Measurements from ENCODE around the gene SPEF1. TPM values are rescaled to one million over a fixed set of nuclear protein-coding genes. Genes with fewer than 3 reads are reported as not detected.

SPEF1 gene
- total and polyA plus RNA-seq, 2 of the 13 experiments (the other 11 are each of a cell fraction or from before 2014, with no cell fraction given), result 0.11 to 0.27 TPM

DNA sequence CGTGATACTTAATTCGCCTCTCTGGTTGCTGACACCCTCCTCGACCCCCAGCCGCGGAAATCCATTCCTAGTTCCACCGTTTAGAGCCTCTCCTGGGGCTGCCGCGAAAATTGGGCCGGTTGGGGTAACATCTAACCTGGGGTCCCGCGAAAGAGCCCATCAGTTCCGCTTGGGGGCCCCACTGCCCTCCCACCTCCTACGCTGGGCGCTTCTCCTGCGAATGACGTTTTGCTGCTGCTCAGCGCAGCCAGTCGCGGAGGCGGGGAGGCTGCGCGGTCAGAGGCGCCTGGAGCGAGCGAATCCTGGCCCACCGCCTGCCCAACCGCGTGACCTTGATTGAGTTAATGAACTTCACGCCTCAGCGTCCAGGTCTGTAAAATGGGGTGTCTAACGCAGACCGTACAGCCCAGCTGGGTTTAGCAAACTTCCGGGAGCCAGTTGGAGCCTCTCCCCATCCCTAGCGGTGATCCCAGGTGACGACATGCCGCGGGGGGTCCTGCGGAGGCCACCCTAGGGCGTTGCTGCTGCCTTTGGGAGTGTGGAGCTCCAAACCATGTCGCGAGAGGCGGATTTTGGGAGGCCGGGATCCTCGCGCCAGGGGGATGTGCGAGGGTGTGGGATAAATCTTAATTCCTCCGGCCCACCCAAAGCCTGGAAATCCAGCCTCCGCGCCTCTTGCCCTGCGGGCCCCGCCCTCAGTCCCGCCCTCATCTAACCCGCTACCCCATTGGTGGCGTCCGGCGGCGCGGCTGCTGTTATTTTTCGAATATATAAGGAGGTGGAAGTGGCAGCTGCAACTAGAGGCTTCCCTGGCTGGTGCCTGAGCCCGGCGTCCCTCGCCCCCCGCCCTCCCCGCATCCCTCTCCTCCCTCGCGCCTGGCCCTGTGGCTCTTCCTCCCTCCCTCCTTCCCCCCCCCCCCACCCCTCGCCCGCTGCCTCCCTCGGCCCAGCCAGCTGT, 14.5 kb upstream of the SPEF1 start, which contains the start of gene CDC25B (continued):
- TF ChIP-seq ZNF264 (CRISPR knock-in tag; IDR thresholded peaks at IDR 0.05), result no peak
- TF ChIP-seq NONO (IDR thresholded peaks at IDR 0.05), result no peak
- peak; percentile 53; the same call in 1 of the 2 replicates for TF ChIP-seq NONO (CRISPR knock-in tag; conservative IDR thresholded peaks at IDR 0.05)
- TF ChIP-seq KAT7 (CRISPR knock-in tag; IDR thresholded peaks at IDR 0.05; ENCODE audit: borderline replicate concordance), result no peak
- no peak for TF ChIP-seq SMARCE1 (IDR thresholded peaks at IDR 0.05; ENCODE audit: borderline replicate concordance)
- no peak; the same call in none of the 2 replicates for TF ChIP-seq PHF20 (CRISPR knock-in tag; IDR thresholded peaks at IDR 0.05)
- TF ChIP-seq ZNF572 (CRISPR knock-in tag; IDR thresholded peaks at IDR 0.05), result peak; percentile 67; the same call in 1 of the 2 replicates
- TF ChIP-seq, protein P1, sequence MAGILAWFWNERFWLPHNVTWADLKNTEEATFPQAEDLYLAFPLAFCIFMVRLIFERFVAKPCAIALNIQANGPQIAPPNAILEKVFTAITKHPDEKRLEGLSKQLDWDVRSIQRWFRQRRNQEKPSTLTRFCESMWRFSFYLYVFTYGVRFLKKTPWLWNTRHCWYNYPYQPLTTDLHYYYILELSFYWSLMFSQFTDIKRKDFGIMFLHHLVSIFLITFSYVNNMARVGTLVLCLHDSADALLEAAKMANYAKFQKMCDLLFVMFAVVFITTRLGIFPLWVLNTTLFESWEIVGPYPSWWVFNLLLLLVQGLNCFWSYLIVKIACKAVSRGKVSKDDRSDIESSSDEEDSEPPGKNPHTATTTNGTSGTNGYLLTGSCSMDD (CRISPR knock-in tag; IDR thresholded peaks at IDR 0.05), result no peak
- TF ChIP-seq, protein P2, sequence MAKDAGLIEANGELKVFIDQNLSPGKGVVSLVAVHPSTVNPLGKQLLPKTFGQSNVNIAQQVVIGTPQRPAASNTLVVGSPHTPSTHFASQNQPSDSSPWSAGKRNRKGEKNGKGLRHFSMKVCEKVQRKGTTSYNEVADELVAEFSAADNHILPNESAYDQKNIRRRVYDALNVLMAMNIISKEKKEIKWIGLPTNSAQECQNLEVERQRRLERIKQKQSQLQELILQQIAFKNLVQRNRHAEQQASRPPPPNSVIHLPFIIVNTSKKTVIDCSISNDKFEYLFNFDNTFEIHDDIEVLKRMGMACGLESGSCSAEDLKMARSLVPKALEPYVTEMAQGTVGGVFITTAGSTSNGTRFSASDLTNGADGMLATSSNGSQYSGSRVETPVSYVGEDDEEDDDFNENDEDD (CRISPR knock-in tag; IDR thresholded peaks at IDR 0.05; ENCODE audit: borderline replicate concordance), result peak; percentile 94
- TF ChIP-seq, protein P3, sequence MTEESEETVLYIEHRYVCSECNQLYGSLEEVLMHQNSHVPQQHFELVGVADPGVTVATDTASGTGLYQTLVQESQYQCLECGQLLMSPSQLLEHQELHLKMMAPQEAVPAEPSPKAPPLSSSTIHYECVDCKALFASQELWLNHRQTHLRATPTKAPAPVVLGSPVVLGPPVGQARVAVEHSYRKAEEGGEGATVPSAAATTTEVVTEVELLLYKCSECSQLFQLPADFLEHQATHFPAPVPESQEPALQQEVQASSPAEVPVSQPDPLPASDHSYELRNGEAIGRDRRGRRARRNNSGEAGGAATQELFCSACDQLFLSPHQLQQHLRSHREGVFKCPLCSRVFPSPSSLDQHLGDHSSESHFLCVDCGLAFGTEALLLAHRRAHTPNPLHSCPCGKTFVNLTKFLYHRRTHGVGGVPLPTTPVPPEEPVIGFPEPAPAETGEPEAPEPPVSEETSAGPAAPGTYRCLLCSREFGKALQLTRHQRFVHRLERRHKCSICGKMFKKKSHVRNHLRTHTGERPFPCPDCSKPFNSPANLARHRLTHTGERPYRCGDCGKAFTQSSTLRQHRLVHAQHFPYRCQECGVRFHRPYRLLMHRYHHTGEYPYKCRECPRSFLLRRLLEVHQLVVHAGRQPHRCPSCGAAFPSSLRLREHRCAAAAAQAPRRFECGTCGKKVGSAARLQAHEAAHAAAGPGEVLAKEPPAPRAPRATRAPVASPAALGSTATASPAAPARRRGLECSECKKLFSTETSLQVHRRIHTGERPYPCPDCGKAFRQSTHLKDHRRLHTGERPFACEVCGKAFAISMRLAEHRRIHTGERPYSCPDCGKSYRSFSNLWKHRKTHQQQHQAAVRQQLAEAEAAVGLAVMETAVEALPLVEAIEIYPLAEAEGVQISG (CRISPR knock-in tag; IDR thresholded peaks at IDR 0.05), result peak; percentile 51; the same call in 1 of the 2 replicates
- peak; percentile 71 for TF ChIP-seq ZNF761 (CRISPR knock-in tag; conservative IDR thresholded peaks at IDR 0.05)
- no peak for TF ChIP-seq RARA (CRISPR knock-in tag; IDR thresholded peaks at IDR 0.05)
- TF ChIP-seq ZSCAN21 (CRISPR knock-in tag; IDR thresholded peaks at IDR 0.05; ENCODE audit: borderline replicate concordance), result peak; percentile 88
- peak; percentile 90 for TF ChIP-seq NRL (CRISPR knock-in tag; IDR thresholded peaks at IDR 0.05; ENCODE audit: borderline replicate concordance)
- no peak for TF ChIP-seq ZNF564 (CRISPR knock-in tag; IDR thresholded peaks at IDR 0.05)
- TF ChIP-seq, protein P4, sequence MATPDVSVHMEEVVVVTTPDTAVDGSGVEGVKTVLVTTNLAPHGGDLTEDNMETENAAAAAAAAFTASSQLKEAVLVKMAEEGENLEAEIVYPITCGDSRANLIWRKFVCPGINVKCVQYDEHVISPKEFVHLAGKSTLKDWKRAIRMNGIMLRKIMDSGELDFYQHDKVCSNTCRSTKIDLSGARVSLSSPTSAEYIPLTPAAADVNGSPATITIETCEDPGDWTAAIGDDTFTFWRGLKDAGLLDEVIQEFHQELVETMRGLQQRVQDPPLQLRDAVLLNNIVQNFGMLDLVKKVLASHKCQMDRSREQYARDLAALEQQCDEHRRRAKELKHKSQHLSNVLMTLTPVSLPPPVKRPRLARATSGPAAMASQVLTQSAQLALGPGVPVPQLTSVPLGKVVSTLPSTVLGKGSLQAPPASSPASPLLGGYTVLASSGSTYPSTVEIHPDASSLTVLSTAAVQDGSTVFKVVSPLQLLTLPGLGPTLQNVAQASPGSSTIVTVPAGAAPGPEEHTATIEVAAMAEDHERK (CRISPR knock-in tag; IDR thresholded peaks at IDR 0.05; ENCODE audit: low read depth), result no peak
- TF ChIP-seq TCF7L2 (IDR thresholded peaks at IDR 0.05; ENCODE audit: low read depth, low read length), result no peak
- TF ChIP-seq ZNF484 (CRISPR knock-in tag; IDR thresholded peaks at IDR 0.05; ENCODE audit: borderline replicate concordance, low read depth), result 0 out of 2 replicates have a peak, but pooled peaks have one; percentile 91
- no peak for TF ChIP-seq ATRX (CRISPR knock-in tag; IDR thresholded peaks at IDR 0.05; ENCODE audit: borderline replicate concordance)
- TF ChIP-seq HMG20B (CRISPR knock-in tag; conservative IDR thresholded peaks at IDR 0.05), result 0 out of 2 replicates have a peak, but pooled peaks have one; percentile 37
- TF ChIP-seq, protein P5, sequence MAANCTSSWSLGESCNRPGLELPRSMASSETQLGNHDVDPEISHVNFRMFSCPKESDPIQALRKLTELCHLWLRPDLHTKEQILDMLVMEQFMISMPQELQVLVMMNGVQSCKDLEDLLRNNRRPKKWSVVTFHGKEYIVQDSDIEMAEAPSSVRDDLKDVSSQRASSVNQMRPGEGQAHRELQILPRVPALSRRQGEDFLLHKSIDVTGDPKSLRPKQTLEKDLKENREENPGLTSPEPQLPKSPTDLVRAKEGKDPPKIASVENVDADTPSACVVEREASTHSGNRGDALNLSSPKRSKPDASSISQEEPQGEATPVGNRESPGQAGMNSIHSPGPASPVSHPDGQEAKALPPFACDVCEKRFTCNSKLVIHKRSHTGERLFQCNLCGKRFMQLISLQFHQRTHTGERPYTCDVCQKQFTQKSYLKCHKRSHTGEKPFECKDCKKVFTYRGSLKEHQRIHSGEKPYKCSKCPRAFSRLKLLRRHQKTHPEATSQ (CRISPR knock-in tag; IDR thresholded peaks at IDR 0.05; ENCODE audit: borderline replicate concordance), result peak; percentile 24; the same call in 1 of the 2 replicates
